Measurements from ENCODE around the gene LRIG3. TPM values are rescaled to one million over a fixed set of nuclear protein-coding genes. Genes with fewer than 3 reads are reported as not detected.
"Not testable (repeated sequence)": the region's sequence is repeated elsewhere in the genome, so short reads cannot be mapped to it uniquely, and the experiment has no call there.

LRIG3 gene
- 19.9 and 34.7 TPM in 2 replicates for total RNA-seq

- DNase-seq (ENCODE audit: extremely low read depth, low read depth, low spot score): no peak
These were observed at the start of gene LRIG3 for GRCh38 chr12:58920102-58920960. TSS of gene LRIG3 (minus strand) at chr12:58920504. CDS start at chr12:58920235, 269 bp downstream.

- DNase-seq (ENCODE audit: extremely low read depth, low read depth, low spot score): no peak
These were observed 48.9 kb upstream of the LRIG3 start for GRCh38 chr12:58969237-58969636.

GRCh38 chr12:58967561-58967960 lies 47.3 kb upstream of the LRIG3 start:
- no peak for DNase-seq (ENCODE audit: extremely low read depth, low read depth, low spot score)

- no peak for DNase-seq (ENCODE audit: extremely low read depth, low read depth, low spot score)
These were observed 46.6 kb upstream of the LRIG3 start for GRCh38 chr12:58966939-58967338.

- DNase-seq (ENCODE audit: extremely low read depth, low read depth, low spot score): no peak
These were observed 45.3 kb upstream of the LRIG3 start for GRCh38 chr12:58965568-58965967.

GRCh38 chr12:58963844-58964243 lies 43.5 kb upstream of the LRIG3 start:
- no peak for DNase-seq (ENCODE audit: extremely low read depth, low read depth, low spot score)

- DNase-seq (ENCODE audit: extremely low read depth, low read depth, low spot score): no peak
These were observed 41.6 kb upstream of the LRIG3 start for GRCh38 chr12:58961906-58962305.

- no peak for DNase-seq (ENCODE audit: extremely low read depth, low read depth, low spot score)
These were observed 40.9 kb upstream of the LRIG3 start for GRCh38 chr12:58961166-58961565.

GRCh38 chr12:58959639-58960300 lies 39.5 kb upstream of the LRIG3 start:
- DNase-seq (ENCODE audit: extremely low read depth, low read depth, low spot score): no peak

- no peak for DNase-seq (ENCODE audit: extremely low read depth, low read depth, low spot score)
These were observed 37.0 kb upstream of the LRIG3 start for GRCh38 chr12:58957298-58957697.

- DNase-seq (ENCODE audit: extremely low read depth, low read depth, low spot score): no peak
These were observed 35.5 kb upstream of the LRIG3 start for GRCh38 chr12:58955849-58956248.

GRCh38 chr12:58954002-58954401 lies 33.7 kb upstream of the LRIG3 start:
- DNase-seq (ENCODE audit: extremely low read depth, low read depth, low spot score): no peak

- no peak for DNase-seq (ENCODE audit: extremely low read depth, low read depth, low spot score)
These were observed 30.4 kb upstream of the LRIG3 start for GRCh38 chr12:58950739-58951100.

GRCh38 chr12:58949954-58950738 lies 29.8 kb upstream of the LRIG3 start:
- not testable (repeated sequence) for DNase-seq (ENCODE audit: extremely low read depth, low read depth, low spot score)

GRCh38 chr12:58943079-58943478 lies 22.8 kb upstream of the LRIG3 start:
- DNase-seq (ENCODE audit: extremely low read depth, low read depth, low spot score): no peak

GRCh38 chr12:58942345-58942744 lies 22.0 kb upstream of the LRIG3 start:
- DNase-seq (ENCODE audit: extremely low read depth, low read depth, low spot score): no peak

- no peak for DNase-seq (ENCODE audit: extremely low read depth, low read depth, low spot score)
These were observed 19.2 kb upstream of the LRIG3 start for GRCh38 chr12:58939399-58940100.

- no peak for DNase-seq (ENCODE audit: extremely low read depth, low read depth, low spot score)
These were observed 18.1 kb upstream of the LRIG3 start for GRCh38 chr12:58938440-58938839.

- DNase-seq (ENCODE audit: extremely low read depth, low read depth, low spot score): no peak
These were observed 14.2 kb upstream of the LRIG3 start for GRCh38 chr12:58934528-58934927.

GRCh38 chr12:58932806-58933681 lies 12.7 kb upstream of the LRIG3 start:
- DNase-seq (ENCODE audit: extremely low read depth, low read depth, low spot score): no peak

All from glomerular endothelial cell (primary cell).